SK-N-DZ (cell line): ENCODE data around the gene SLC18A2.
A peak's percentile ranks its signal among the peaks of the same experiment; 100 is the strongest.
"Not testable (repeated sequence)": the region's sequence is repeated elsewhere in the genome, so short reads cannot be mapped to it uniquely, and the experiment has no call there.

Source experiments
- DNase-seq: peaks from one replicate; pipeline ENCODE4 v3.0.0-alpha.2; 2015; ENCODE audit warnings: low spot score

SLC18A2 gene

GRCh38 chr10:117262903-117263293, 22.0 kb downstream of the SLC18A2 start:
- DNase-seq, result peak; percentile 27

DNA sequence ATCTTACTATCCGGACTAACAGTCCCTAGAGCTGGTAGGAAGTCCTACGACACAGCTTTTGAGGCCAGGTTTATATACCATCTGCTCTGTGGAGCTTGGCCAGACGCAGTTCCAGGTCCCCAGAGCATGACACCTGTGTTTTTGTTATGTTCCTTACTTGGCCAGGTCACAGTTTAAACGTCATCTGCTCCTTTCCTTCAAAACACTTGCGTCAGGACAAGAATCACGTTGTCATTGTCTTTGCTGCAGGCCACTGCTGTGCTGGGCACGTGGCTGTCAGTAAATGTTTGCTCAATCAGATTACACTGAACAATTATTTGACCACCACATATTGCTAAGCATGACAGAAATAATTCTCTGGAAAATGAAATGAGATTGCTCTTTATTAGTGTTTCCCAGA, 23.9 kb downstream of the SLC18A2 start:
- no peak for DNase-seq

- DNase-seq, result no peak
Observed at GRCh38 chr10:117266400-117266799, 25.5 kb downstream of the SLC18A2 start.

- DNase-seq, result no peak
Observed at GRCh38 chr10:117266812-117267211, 25.9 kb downstream of the SLC18A2 start.

DNA sequence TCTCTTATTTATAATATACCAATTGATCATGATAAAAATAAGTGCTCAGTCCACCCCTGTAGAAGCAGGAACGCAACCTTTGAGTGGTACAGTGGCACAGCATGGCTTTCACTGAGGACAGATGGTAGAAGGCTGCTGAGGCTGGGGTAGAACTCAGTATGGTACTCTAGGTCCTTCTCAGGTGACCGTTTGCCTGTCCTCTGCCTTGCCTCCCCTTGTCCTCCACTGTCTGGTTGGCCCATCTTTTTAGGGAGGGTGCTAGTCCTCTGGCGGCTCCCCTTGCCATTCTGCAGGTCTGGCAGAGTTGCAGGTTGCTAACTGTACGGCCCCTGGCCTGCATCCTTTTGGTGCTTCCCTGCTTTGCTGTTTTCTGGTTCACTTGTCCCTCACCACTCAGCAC, 27.3 kb downstream of the SLC18A2 start:
- no peak for DNase-seq

- no peak for DNase-seq
Observed at GRCh38 chr10:117268907-117269306, 28.0 kb downstream of the SLC18A2 start.

- no peak for DNase-seq
Observed at GRCh38 chr10:117271427-117271826, 30.5 kb downstream of the SLC18A2 start.

DNA sequence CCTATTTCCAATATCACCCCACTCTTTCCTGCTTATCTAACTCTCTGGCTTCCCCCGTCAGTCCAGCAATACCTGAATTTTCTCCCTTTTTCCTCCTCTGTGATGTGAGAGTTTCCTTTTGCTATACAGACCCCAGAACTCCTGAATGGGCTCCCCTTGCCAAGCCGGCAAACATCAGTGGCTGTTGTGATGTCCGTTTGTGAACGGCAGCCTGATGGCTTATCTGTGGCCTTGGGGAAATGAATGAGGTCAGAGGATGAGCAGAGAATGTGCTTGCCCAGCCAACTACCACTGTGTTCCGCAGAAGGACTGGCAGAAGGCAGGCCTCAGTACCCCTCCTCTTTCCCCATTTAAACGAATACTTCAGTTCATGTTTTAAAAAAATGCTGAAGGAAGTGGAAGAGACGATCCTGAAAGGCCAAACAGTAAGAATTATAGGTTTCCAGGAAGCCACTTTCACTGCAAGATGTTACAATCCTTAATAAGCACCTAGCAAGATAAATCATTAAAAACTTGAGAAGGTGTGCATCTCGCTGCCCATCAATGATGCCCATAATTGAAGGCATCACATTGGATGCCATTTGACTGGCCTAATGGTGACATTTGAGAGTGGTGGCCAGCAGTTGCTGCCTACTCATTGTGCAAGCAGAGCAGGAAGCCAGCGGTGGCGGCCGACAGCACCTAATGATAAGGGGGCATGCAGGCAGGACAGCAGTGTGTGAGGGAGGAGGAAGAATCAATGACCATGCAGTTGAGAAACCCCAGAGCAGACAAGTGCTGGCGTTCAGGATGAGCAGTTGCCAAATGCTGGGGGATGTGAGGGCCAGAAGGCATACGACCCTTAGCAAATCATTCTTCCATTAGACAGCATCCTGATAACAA, 31.5 kb downstream of the SLC18A2 start:
- peak; percentile 30 for DNase-seq

- DNase-seq, result no peak
Observed at GRCh38 chr10:117273980-117274379, 33.1 kb downstream of the SLC18A2 start.

DNA sequence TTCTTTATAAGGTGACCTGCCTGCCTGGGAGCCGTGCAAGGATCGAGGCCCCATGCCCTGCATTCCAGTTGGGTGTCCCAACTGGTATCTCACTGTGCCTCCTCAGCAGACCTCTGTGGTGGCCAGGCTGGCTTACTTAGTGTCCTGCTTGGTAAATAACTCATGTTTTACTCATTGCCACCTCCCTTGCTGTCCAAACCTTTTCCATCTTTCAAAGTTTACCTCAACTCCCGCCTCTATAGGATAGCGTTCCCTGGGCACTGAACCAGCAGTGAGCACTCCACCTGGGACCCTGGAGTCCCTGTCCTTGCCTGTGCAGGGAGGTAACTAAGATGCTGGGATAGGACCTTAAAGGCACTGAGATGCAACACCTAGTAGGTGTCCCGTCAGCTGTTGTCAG, 33.6 kb downstream of the SLC18A2 start:
- DNase-seq, result no peak

DNA sequence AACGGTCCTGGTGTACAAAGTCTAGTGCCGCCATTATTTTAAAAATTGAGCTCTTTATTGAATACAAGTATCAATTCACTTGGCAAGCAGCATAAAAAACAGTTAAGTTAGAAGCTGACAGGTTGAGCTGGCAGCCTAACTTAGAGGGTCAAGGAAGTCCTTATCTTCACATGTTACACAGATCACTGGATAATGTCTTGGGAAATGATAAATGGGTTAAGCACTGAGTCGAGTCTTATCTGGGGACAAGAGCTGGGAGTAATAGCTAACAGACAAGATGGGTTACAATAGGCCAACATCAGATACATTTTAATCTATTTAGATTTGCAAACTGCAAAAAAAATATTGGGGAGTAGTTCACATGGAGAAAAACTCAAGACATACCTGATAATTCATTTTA, 34.2 kb downstream of the SLC18A2 start:
- peak; percentile 56 for DNase-seq

GRCh38 chr10:117277675-117278074, 36.8 kb downstream of the SLC18A2 start:
- no peak for DNase-seq

GRCh38 chr10:117284716-117285494, 44.0 kb downstream of the SLC18A2 start:
- no peak for DNase-seq

GRCh38 chr10:117290872-117291271, 50.0 kb downstream of the SLC18A2 start:
- not testable (repeated sequence) for DNase-seq

- DNase-seq, result no peak
Observed at GRCh38 chr10:117294039-117294645, 53.2 kb downstream of the SLC18A2 start.

GRCh38 chr10:117294735-117295134, 53.8 kb downstream of the SLC18A2 start:
- no peak for DNase-seq

DNA sequence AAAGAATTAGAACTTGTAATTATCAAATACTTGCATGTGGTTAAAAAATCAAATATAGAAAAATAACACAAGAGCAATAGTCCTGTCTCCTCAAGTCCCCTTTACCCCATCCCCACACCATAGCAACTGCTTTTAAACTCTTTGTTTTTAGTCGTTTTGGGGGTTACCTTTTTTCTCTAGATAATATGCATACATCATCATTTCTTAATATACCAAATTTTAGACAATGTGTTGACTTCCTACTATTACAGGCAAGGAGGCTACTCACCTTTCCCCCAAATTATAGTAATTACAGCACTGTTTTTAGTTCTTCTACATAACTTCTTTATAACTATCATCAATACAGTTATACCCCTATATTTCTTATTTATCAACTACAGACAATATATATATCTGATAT, 57.3 kb downstream of the SLC18A2 start:
- DNase-seq, result no peak

DNA sequence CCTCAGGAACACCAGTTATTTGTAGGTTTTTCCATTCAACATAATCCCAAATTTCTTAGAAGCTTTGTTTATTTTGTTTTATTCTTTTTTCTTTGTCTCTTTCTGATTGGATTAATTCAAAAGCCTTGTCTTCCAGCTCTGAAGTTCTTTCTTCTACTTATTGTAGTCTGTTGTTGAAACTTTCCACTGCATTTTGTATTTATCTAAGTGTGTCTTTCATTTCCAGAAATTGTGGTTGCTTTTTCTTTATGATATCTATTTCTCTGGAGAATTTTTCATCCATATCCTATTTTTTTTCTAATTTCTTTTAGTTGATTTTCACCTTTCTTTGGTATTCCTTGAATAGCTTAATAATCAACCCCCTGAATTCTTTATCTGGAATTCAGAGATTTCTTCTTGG, 58.5 kb downstream of the SLC18A2 start:
- DNase-seq, result no peak

GRCh38 chr10:117300671-117301070, 59.8 kb downstream of the SLC18A2 start:
- DNase-seq, result no peak

- not testable (repeated sequence) for DNase-seq
Observed at GRCh38 chr10:117303451-117303850, 62.5 kb downstream of the SLC18A2 start.

GRCh38 chr10:117306674-117307073, 65.8 kb downstream of the SLC18A2 start:
- no peak for DNase-seq

DNA sequence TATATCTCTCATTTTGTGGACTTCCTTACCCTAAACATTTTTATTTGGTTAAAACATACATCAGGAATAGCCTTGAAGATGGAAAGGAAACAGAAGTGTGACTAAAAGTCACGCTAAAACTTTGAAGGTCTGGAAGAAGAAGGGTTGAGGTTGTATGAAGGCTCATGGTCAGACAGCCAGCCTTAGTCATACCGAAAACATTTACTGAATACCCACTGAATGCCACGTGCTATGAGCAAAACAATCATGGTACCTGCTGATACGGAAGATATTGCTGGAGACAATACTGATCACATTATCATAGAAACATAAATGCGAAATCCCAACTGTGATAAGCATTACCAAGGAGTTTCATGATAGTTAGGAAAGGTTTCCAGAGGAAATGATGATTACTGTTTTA, 70.3 kb downstream of the SLC18A2 start:
- DNase-seq, result no peak
